Heart right ventricle (tissue), 16 donors: Measurements from ENCODE around the gene DNM3. TPM values are rescaled to one million over a fixed set of nuclear protein-coding genes. Genes with fewer than 3 reads are reported as not detected.

Source experiments
- ATAC-seq, 8 donors: fragments of 200-7000 bp; cut with Tn5 transposase; one replicate each; pipeline ENCODE4 v1.9.1; 2020; ENCODE audit warnings: mild to moderate bottlenecking in 8 of 8, moderate library complexity in 8 of 8, moderate number of reproducible peaks in 1 of 8
- DNase-seq, 2 donors: peaks; one replicate each; pipeline ENCODE4 v3.0.0-alpha.2; 2020
- H3K27ac ChIP-seq, 10 donors: fragments of 200-600 bp; sonication (generic) in 2 of 10; one replicate each; pipeline versions ENCODE4 v1.5.0 to v1.8.0; 2020 to 2022; ENCODE audit warnings: mild to moderate bottlenecking in 3 of 10
- H3K27me3 ChIP-seq, 7 donors: fragments of 200-600 bp; one replicate each; pipeline ENCODE4 v1.8.0; 2021 to 2022; ENCODE audit warnings: mild to moderate bottlenecking in 2 of 7
- H3K36me3 ChIP-seq, 9 donors: fragments of 200-600 bp; sonication (generic) in 1 of 9; one replicate each; pipeline versions ENCODE4 v1.5.0 to v1.8.0; 2020 to 2022; ENCODE audit warnings: mild to moderate bottlenecking in 2 of 9
- H3K4me1 ChIP-seq, 9 donors: fragments of 200-600 bp; sonication (generic) in 1 of 9; one replicate each; pipeline versions ENCODE4 v1.5.0 to v1.8.0; 2020 to 2022; ENCODE audit warnings: mild to moderate bottlenecking in 4 of 9
- H3K4me3 ChIP-seq, 10 donors: fragments of 200-600 bp; sonication (generic) in 2 of 10; one replicate each; pipeline versions ENCODE4 v1.5.0 to v1.8.0; 2020 to 2022; ENCODE audit warnings: mild to moderate bottlenecking in 7 of 10, moderate library complexity in 2 of 10
- H3K9me3 ChIP-seq, 11 donors: fragments of 200-600 bp in 10 of 11; sonication (generic) in 2 of 11; one replicate each; pipeline versions ENCODE4 v1.5.0 to v1.8.0; 2013 to 2022; ENCODE audit warnings: mild to moderate bottlenecking in 2 of 11, control low read depth in 1 of 11, moderate library complexity in 1 of 11
- CTCF ChIP-seq, 9 donors: fragments of 200-600 bp; sonication (generic) in 2 of 9; IDR thresholded peaks; one replicate each; pipeline versions ENCODE4 v1.5.0 to v1.8.0; 2021 to 2022; ENCODE audit warnings: antibody characterized with exemption in 9 of 9, mild to moderate bottlenecking in 5 of 9, moderate library complexity in 1 of 9
- WGBS, 2 donors: extraction: QIAGEN DNeasy Blood & Tissue Kit; methylation state at CpG; one replicate each; pipeline ENCODE4 v1.1.7; 2013; ENCODE audit warnings: inconsistent platforms in 1 of 2; 5-methylcytosine and 5-hydroxymethylcytosine counted together
- intact Hi-C, 10 donors: fragments of 100-400 bp; cut with DNase I; formaldehyde crosslinking; loops; one replicate each; pipeline versions ENCODE4 v1.11.1 to v1.14.2; 2022
- polyA plus RNA-seq, 2 donors: library from polyadenylated mRNA; stranded (reverse); fragments of 200-250 nt; gene quantifications; one replicate each; pipeline ENCODE4 v1.2.3, GENCODE V29; 2013
- total RNA-seq, 10 donors: library from RNA; stranded (reverse); fragmentation: NEBNext Ultra II Directional in 3 of 10; extraction: Animal tissue kit (Norgen Biotek cat#: 25700) in 3 of 10; gene quantifications; one replicate each; pipeline versions ENCODE4 v1.2.1 to v1.2.4, GENCODE V29; 2021 to 2023
- donor health status: Arrhythmogenic right ventricular cardiomyopathy.
- donor health status: ischemic (EF 13 %, LVEDD 7.1; RV severe dilation, severe dysfunction).
- donor health status: healthy with polysubstance abuse.
- donor health status: DM: no; HTN: yes; CAD: no.
- donor health status: DM: no; HTN: no; CAD: no.
- donor health status: ischemic (EF 25% LVEDD 6.9; RV normal size, moderate dysfunction).
- donor health status: ischemic (EF 25% LVEDD 5.7; RV mildly dilated, moderate dysfunction).
- donor health status: healthy.
- donor health status: DM: yes; HTN: yes; CAD: no.
- donor health status: Ischemic cardiomyopathy.
- donor health status: ischemic (EF 35%, LVEDD 5.7; RV mildly dilated, moderate dysfunction).
- donor health status: nonischemic (EF 11% LVEDD 7.7; RV severe dilation, severe dysfunction).
- donor health status: DM: yes; HTN: yes; CAD: no.
- donor health status: PGD.
- donor health status: ischemic (EF 29% LVEDD 5.4; RV normal size, mild dysfunction).
- donor health status: nonischemic (EF 23%, LVEDD 6.1; RV moderate dilation, normal function).

Gene DNM3
- total and polyA plus RNA-seq, 12 donors, result 0.77 to 2.8 (median 2.2) TPM

GRCh38 chr1:172211221-172211620, 369.9 kb downstream of the DNM3 start:
- Histone ChIP-seq H3K4me1 (no peaks in the 10 kb centered on the region), H3K27me3 (no peaks in the 10 kb centered on the region), H3K36me3 (no peaks in the 10 kb centered on the region), H3K4me3 (no peak overlapping the region), H3K9me3 (no peaks in the 10 kb centered on the region), H3K27ac (no peak overlapping the region)
- no peak for TF ChIP-seq CTCF (IDR thresholded peaks at IDR 0.05)
- ATAC-seq, result peak in 1 of 8 donors; percentile 28
- 60 to 64% methylated on average over 5 of the region's 5 CpGs for WGBS, 2 donors
- intact Hi-C loops, result no loop called here
- no peak for DNase-seq

DNA sequence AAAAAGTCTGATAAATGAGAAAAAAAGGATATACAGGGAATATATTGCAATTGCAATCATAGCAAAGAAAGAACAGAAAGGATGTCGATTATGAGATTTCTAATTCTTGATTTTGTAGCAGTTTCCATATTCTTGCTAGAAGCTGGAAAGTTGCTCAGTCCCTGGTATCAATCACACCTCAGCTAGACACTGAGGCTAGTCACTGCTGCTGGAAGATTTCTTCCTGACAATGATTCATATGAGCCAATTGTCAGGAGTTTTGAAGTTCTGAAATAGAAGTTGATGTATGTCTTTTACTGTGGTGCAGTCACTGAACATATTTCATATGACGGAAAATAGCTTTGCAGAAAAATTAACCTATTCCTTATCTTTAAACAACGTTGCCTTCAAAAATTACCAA, 370.8 kb downstream of the DNM3 start:
- no peak for TF ChIP-seq CTCF (IDR thresholded peaks at IDR 0.05)

GRCh38 chr1:172215006-172215405, 373.7 kb downstream of the DNM3 start:
- H3K4me1 ChIP-seq, result no peaks in the 10 kb centered on the region
- ATAC-seq (no peak), DNase-seq (no peak)
- no peak overlapping the region for H3K27ac ChIP-seq
- no peak for TF ChIP-seq CTCF (IDR thresholded peaks at IDR 0.05)
- H3K4me3 ChIP-seq, result no peak overlapping the region
- 98% methylated on average over 3 of the region's 3 CpGs for WGBS, 2 donors
- H3K27me3 ChIP-seq, result no peaks in the 10 kb centered on the region
- no peaks in the 10 kb centered on the region for H3K36me3 ChIP-seq
- intact Hi-C loops, result no loop called here
- H3K9me3 ChIP-seq, result no peaks in the 10 kb centered on the region

More for the DNA sequence above, 370.8 kb downstream of the DNM3 start:
- Histone ChIP-seq H3K27me3 (no peaks in the 10 kb centered on the region), H3K36me3 (no peaks in the 10 kb centered on the region), H3K4me1 (no peaks in the 10 kb centered on the region), H3K4me3 (no peak overlapping the region), H3K27ac (no peak overlapping the region), H3K9me3 (no peaks in the 10 kb centered on the region)
- WGBS, 2 donors, result 85 to 91% methylated on average over 3 of the region's 3 CpGs
- ATAC-seq, result no peak
- intact Hi-C loops, result no loop called here
- DNase-seq, result no peak

GRCh38 chr1:172219966-172220365, 378.7 kb downstream of the DNM3 start:
- H3K9me3 ChIP-seq, result no peaks in the 10 kb centered on the region
- ATAC-seq, result no peak
- H3K36me3 ChIP-seq, result no peaks in the 10 kb centered on the region
- intact Hi-C loops, result no loop called here
- no peak overlapping the region for H3K27ac ChIP-seq
- TF ChIP-seq CTCF (IDR thresholded peaks at IDR 0.05), result no peak
- H3K4me1 ChIP-seq, result no peaks in the 10 kb centered on the region
- DNase-seq, result no peak
- H3K27me3 ChIP-seq, result no peaks in the 10 kb centered on the region
- H3K4me3 ChIP-seq, result no peak overlapping the region
- 75 to 78% methylated on average over 1 of the region's 1 CpG for WGBS, 2 donors

DNA sequence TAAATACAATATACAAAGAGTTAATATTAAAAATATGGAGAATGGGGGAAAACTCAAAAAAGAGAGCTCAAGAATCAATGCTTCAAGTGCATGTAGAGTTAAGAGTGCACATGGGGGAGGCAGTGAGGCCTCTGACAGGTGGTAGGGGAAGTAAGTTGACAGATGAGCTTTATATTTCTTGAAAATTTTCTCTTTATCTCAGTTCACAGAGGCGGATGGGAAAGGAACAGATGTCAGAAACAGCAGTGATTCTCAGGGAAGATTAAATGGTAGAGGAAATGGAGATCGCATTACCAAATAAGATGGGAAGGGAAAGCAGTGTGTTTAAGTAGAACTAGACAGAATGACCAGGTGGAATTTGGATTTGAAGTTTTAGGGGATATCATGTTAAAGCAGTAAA, 379.1 kb downstream of the DNM3 start:
- WGBS, 2 donors, result 77 to 83% methylated on average over 2 of the region's 2 CpGs
- intact Hi-C loops, result no loop called here
- H3K4me1 ChIP-seq, result no peaks in the 10 kb centered on the region
- no peaks in the 10 kb centered on the region for H3K9me3 ChIP-seq
- H3K27me3 ChIP-seq, result no peaks in the 10 kb centered on the region
- TF ChIP-seq CTCF (IDR thresholded peaks at IDR 0.05), result no peak
- no peak for ATAC-seq
- no peak overlapping the region for H3K4me3 ChIP-seq
- H3K27ac ChIP-seq, result no peak overlapping the region
- no peaks in the 10 kb centered on the region for H3K36me3 ChIP-seq
- DNase-seq, result no peak
